ENCODE measurements around the gene OSBPL7.

DNA sequence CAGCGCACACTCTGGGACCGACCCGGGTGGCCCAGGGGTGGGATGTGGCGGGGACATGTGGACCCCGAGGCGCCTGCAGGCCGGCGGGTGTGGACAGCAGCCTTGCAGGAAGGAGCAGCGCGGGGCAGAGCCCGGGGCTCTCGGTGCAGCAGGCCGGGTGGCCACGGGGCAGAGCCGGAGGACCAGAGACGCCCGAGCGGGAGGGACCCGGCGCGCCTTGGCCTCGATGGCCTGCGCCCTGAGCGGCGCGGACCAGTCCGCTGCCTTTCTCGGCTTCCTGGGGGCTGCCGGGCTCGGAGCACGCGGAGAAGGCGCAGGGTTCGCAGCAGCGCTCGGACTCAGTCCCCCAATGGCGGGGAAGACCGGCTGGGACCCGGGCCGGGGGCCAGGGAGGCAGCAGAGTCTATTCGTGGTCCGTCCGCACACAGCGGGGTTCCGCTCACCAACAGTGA is 43.4 kb downstream of the OSBPL7 start:
- TF ChIP-seq, protein P1, sequence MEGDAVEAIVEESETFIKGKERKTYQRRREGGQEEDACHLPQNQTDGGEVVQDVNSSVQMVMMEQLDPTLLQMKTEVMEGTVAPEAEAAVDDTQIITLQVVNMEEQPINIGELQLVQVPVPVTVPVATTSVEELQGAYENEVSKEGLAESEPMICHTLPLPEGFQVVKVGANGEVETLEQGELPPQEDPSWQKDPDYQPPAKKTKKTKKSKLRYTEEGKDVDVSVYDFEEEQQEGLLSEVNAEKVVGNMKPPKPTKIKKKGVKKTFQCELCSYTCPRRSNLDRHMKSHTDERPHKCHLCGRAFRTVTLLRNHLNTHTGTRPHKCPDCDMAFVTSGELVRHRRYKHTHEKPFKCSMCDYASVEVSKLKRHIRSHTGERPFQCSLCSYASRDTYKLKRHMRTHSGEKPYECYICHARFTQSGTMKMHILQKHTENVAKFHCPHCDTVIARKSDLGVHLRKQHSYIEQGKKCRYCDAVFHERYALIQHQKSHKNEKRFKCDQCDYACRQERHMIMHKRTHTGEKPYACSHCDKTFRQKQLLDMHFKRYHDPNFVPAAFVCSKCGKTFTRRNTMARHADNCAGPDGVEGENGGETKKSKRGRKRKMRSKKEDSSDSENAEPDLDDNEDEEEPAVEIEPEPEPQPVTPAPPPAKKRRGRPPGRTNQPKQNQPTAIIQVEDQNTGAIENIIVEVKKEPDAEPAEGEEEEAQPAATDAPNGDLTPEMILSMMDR (IDR thresholded peaks at IDR 0.05) = no peak
- TF ChIP-seq, protein P2, sequence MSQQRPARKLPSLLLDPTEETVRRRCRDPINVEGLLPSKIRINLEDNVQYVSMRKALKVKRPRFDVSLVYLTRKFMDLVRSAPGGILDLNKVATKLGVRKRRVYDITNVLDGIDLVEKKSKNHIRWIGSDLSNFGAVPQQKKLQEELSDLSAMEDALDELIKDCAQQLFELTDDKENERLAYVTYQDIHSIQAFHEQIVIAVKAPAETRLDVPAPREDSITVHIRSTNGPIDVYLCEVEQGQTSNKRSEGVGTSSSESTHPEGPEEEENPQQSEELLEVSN (IDR thresholded peaks at IDR 0.05; ENCODE audit: borderline replicate concordance, low read depth) = no peak
- TF ChIP-seq, protein P3, sequence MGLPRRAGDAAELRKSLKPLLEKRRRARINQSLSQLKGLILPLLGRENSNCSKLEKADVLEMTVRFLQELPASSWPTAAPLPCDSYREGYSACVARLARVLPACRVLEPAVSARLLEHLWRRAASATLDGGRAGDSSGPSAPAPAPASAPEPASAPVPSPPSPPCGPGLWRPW (IDR thresholded peaks at IDR 0.05) = no peak
- TF ChIP-seq POLR2A (IDR thresholded peaks at IDR 0.05; ENCODE audit: low read length) = no peak
- TF ChIP-seq EP300 (IDR thresholded peaks at IDR 0.05) = no peak
- TF ChIP-seq FOSB (CRISPR knock-in tag; IDR thresholded peaks at IDR 0.05) = no peak
- TF ChIP-seq ESRRA (IDR thresholded peaks at IDR 0.05; ENCODE audit: borderline replicate concordance, low read length) = no peak
- no peak for TF ChIP-seq MYC (IDR thresholded peaks at IDR 0.05; ENCODE audit: borderline replicate concordance, low read length)
- no peak for TF ChIP-seq RFX5 (IDR thresholded peaks at IDR 0.05)
